ENCODE data around the gene ESD. TPM values are rescaled to one million over a fixed set of nuclear protein-coding genes. Genes with fewer than 3 reads are reported as not detected.
"Not testable (repeated sequence)": the region's sequence is repeated elsewhere in the genome, so short reads cannot be mapped to it uniquely, and the experiment has no call there.

ESD gene
- total RNA-seq, 1 donor from 2014 or later, result 88.2 TPM

DNA sequence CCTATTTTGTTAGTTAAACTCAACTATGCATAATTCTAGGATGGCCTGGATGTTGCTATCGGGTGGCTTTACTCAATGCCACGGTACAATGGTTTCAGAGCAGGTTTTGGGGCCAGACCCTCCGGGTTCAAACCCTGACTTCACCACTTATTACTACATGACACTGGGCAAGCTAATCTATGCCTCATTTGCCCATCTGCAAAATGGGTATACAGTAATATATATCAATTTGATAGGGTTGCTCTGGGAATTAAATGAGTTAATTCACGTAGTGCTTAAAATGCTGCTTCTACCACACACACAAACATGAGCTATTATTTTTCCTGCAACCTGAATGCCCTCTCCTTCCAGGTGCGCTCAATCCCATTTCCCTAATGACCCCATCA lies 839 bp downstream of the ESD start:
- no peak for DNase-seq (ENCODE audit: low spot score)

DNA sequence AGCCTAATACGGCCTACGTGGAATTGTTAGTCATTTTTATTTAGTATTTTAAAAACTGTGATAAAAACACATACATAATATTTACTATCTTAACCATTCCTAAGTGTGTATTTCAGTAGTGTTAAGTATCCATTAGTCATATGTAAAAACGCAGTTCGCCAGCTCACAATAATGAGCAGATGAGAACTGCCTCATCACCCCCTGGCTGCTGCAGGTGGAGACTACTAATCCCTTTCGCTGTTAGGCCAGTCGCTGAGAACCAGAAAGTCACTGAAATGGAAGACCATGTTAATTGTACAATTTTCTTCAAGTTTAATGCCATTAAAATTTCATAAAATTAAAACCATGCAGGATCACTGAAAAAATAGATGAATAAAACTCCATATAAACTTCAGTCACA lies 1.6 kb downstream of the ESD start:
- DNase-seq (ENCODE audit: low spot score), result no peak

DNA sequence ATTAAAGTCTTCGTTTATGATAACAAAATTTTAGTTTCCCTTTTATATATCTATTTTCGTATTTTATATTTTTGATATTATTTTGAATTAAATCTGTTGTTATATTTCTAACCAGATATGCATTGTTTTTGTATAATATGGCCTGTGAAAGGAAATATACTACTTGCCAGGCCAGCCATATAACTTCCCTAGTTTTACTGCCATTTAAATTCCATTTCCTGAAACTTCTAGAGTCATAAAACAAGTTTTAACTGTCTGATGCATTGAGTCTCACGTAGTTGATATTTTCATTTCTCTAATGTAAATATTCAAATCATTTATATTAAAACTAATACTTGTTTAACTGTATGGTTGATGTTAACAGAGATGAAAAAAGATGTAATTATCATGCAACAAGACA lies 13.5 kb downstream of the ESD start:
- no peak for DNase-seq (ENCODE audit: low spot score)

DNA sequence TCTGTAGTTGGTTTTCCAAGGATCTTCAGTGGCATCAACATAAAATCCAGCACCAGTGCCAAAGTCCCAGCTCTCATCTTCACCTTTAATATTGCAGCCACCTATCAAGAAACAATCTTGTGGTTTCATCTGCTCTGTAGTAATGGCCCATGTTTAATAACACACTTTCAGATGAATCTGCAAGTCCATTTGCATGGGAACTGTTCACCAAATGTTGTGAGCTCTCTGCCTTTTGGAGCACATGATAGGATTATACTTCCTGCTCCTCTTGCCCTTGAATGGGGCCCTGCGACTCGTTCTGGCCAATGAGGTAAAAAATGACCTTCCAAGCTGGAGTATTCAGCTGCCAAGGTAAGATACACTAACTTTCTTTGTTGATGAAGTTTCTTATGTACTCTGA lies 14.3 kb downstream of the ESD start:
- no peak for DNase-seq (ENCODE audit: low spot score)

DNA sequence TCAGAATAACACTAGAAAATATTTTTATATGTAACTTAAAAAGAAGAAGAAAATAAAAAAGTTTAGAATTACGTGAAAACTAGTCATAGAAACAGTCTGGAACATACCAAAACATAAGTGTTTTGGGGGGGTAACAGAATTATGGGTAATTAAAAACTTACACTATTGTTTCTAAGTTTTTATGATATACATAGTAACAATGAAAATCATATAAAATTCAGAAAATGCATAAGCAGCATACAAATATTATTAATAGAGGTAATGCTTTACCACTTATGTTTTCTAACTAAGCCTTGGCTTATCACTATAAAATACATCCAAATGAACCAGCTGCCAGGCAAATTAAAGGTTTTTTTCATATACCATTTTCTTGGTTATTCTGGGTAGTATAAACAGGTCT lies 14.9 kb downstream of the ESD start:
- DNase-seq (ENCODE audit: low spot score), result no peak

DNA sequence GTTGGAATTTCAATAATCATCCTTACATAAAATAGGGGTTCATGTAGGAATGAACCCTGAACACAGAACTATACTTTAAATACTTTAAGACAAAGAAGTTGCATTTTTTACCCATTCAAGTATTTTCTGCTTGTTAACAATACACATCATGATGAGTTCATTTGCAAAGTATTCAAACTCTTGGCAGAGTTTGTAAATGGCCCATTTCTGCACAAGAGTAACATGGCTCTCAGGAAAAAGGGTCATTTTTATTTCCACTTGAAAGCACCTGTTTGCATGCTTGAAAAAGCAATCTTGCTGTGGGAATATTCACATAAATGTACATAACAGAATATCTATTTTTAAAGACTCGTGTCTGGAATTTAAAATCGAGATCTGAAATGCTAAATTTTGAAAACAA lies 18.1 kb downstream of the ESD start:
- DNase-seq (ENCODE audit: low spot score), result no peak

DNA sequence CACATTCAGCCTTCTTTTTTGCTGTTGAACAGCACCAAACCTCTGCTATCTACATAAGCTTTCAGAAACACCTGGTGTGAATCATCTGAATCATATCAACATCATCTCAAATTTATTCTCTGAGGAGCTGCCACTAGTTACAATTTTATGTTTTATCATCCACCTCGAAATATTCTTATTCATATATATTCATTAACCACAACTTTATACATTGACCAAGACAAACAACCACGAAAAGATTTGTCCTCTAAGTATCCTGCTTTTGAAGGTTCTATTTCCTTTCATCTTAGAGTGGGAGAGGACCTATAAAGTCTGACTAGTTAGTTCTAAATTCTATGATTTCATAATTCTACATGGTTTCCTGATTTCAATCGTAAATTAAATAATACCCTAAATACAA lies 18.9 kb downstream of the ESD start:
- DNase-seq (ENCODE audit: low spot score), result no peak

DNA sequence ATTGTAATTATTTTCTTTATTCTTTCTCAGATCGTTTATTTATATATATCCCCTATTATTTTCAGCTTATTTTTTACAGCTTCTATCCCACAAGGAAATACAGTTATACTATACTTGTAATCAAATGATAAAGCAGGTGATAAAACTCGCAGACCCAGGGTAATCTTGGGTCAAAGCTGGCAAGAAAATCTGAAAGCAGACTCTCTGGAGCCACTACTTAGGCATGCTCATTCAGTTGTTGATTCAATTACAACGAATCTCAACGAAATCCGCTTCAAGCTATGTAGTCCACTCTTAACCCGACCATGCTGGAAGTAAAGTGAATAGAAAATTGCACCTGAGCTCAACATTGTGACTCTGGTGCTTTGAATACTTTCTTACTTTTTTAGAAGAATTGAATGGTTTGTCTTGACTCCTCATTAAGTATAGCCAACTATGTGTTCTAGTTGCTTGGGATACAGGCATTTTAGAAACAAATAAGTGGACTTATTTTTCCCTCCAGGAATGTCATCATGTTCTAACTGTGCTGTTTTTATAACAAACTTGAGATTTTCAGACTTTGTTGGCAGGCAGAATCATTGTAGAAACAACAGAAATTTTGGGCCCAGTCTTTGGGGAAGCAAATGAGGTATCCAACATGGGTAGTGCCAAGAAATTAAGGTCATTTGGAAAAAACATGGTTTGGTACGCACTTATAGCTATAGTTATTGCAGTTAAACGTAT lies 21.4 kb downstream of the ESD start:
- DNase-seq (ENCODE audit: low spot score), result no peak

DNA sequence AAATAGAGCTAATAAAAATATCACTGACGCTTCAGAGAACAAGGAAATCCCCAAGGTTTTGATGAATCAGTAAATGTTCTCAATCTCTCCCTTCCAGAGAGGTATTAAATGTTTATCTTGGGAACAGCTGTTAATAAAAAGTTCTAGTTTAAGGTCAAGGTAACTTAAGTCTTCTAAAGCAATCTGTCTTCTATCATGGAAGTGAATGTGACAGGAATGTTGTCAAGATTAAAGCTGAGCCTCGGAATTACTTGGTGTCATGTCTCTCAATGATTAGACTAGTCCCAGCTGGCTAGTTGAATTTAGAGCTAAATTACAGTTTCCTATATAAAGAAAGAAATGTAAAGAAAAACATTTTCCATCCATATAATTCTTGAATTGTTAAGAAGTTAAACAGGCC lies 23.4 kb downstream of the ESD start:
- DNase-seq (ENCODE audit: low spot score), result no peak

DNA sequence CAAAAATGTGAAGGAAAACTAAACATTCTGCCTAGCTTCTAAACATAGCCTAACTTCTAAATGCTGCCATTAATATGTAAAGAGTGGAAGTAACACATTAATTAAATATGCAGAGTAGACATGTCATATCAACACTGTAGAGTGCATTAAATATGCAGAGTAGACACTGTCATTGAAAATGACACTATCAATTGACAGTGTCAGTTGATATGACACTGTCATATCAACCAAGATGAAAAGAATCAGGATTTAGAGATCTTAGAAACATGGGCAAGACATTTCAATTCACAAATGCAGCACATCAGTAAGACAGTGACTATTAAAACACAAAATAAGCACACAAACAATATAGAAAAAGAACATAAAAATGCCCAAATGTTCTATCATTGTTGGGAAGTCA lies 25.3 kb downstream of the ESD start:
- no peak for DNase-seq (ENCODE audit: low spot score)

DNA sequence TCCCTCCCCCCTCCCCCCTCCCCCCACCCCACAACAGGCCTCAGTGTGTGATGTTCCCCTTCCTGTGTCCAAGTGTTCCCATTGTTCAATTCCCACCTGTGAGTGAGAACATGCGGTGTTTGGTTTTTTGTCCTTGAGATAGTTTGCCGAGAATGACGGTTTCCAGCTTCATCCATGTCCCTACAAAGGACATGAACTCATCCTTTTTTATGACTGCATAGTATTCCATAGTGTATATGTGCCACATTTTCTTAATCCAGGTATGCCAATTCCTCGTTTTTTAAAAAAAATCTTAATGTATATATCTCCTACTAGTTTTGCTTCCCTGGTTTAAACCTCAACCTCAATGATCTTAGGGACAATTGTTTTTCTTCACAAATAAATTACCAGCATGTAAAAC lies 27.0 kb downstream of the ESD start:
- DNase-seq (ENCODE audit: low spot score), result not testable (repeated sequence)

DNA sequence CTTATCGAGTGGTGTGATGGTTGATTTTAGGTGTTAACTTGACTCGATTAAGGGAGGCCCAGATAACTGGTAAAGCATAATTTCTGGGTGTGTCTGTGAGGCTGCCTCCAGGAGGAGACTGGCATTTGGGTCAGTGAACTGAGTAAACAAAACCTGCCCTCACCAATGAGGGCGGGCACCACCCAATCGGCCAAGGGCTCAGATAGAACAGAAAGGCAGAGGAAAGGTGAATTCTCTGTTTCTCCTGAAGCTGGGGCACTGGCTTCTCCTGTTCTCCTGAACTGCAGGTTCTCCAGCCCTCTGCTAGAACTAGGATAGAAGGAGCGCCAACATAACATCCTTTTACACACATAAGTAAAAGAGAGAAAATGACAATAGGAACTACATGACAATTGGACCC lies 35.1 kb downstream of the ESD start:
- DNase-seq (ENCODE audit: low spot score), result no peak

DNA sequence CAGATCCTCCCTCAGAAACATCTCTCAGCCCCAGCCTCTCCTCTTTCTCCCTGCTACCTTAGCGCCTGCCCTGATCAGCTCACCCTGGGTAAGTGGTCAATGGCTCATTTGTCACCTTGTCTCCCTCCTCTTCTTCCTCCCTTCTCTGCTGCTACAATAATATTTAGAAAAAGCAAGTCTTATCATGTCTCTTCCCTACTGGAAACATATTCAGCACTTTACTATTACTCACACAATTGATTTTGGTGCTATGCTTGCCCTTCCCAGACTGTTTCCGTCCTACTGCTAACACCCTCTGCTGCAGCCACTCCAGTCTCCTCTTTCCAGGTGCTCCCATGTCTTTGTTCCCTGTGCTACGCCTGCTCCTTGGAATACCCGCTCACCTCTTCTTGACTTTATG lies 35.8 kb downstream of the ESD start:
- DNase-seq (ENCODE audit: low spot score), result no peak

DNA sequence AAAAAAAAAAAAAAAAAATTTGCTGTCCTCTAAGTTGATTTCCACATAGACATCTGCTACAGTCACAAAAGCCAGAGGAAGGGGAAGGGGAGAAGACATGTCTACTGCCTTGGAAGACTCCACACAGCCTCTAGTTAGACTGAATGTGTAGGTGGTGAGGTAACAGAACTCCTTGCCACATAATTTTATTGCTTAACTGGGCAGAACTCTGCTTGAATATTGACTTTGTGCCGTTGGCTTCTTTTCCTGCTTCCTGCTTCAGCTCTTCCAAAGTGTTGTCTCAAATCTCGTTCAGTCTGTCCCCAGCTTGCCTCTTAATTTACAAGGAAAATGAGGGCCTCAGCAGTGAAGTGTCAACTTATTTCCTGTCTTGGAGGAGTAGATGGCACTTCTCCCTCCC lies 37.1 kb downstream of the ESD start:
- no peak for DNase-seq (ENCODE audit: low spot score)

DNA sequence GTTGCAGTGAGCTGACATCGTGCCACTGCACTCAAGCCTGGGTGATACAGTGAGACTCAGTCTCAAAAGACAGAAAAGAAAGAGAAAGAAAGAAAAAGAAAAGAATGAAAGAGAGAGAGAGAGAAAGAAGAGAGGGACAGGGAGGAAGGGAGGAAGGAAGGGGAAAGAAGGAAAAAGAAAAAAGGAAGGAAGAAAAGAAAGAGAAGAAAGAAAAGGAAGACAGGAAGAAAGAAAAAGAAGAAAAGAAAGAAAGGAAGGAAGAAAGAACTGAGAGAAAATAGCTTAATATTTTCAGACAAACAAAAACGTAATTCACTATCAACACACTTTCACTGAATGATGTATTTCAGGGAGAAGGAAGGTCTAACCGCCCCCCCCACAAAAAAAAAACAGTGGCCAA lies 39.3 kb downstream of the ESD start:
- DNase-seq (ENCODE audit: low spot score), result no peak

DNA sequence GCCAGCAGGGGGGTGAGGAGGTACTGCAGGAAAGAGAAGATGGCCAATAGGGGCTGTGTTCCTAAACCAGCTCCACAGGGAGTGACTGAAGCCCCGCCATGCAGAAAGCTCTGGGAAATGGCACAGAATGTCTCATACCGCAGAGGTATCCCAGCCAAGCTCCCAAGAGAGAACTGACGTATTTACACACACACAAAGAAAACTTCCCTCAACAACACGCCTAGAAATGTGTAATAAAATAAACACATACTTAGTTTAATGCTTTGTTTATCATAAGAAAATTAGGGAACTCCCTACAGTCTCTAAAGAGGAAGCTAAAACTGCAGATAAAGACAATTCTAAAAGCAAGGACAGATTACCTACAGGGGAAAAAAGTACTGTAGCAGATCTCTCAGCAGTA lies 40.0 kb downstream of the ESD start:
- no peak for DNase-seq (ENCODE audit: low spot score)

DNA sequence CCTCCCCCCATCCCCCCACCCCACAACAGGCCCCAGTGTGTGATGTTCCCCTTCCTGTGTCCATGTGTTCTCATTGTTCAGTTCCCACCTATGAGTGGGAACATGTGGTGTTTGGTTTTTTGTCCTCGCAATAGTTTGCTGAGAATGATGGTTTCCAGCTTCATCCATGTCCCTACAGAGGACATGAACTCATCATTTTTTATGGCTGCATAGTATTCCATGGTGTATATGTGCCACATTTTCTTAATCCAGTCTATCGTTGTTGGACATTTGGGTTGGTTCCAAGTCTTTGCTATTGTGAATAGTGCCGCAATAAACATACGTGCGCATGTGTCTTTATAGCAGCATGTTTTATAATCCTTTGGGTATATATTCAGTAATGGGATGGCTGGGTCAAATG lies 41.5 kb downstream of the ESD start:
- not testable (repeated sequence) for DNase-seq (ENCODE audit: low spot score)

DNA sequence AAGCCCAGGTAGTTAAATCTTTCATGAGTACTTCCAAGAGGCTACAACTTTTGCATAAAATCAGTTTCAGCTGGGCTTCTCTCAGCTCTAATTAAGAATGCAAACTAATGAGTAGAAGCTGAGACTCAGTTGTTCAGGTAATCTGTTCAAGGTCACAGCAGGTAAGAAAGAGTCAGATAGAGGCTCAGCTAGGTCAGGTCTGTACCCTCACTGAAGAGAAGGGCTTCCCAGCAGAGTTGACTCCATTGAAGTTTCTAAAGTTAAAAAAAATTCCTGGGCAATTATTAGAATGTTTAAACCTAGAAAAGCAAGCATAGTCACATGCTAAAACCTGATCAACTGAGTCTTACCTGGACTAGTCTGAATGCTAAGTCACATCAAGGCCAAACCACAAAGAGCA lies 42.1 kb downstream of the ESD start:
- no peak for DNase-seq (ENCODE audit: low spot score)

DNA sequence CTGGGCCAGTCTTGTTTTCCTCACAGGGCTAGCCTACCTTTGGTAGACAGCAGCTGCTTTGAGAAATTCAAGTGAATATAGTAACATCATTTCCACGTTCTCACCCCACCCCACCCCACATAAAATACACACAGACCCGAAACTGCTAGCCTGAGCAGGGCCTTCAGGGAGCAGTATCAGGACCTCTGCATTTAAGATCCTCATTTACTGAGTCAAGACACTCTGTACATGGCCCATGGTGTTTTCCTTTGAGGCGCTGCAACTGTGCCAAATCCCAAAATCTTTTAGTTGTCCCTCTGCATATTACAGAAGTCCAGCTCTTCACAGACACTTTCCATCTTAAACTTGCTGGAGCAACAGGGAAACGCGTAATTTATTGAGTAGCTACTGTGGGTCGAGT lies 43.0 kb downstream of the ESD start:
- no peak for DNase-seq (ENCODE audit: low spot score)

DNA sequence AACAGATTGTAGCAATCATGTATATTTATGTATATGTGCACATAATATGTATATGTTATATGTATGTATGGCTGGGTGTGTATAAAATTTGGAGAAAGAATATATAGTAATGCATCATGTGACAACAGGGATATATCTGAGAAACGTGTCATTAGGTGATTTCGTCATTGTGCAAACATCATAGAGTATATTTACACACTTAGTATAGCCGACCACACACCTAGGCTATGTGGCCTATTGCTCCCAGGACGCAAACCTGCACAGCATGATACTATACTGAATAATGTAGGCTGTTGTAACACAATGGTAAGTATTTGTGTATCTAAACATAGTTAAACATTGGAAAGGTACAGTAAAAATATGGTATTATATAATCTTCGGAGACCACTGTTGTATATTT lies 43.8 kb downstream of the ESD start:
- DNase-seq (ENCODE audit: low spot score), result no peak

DNA sequence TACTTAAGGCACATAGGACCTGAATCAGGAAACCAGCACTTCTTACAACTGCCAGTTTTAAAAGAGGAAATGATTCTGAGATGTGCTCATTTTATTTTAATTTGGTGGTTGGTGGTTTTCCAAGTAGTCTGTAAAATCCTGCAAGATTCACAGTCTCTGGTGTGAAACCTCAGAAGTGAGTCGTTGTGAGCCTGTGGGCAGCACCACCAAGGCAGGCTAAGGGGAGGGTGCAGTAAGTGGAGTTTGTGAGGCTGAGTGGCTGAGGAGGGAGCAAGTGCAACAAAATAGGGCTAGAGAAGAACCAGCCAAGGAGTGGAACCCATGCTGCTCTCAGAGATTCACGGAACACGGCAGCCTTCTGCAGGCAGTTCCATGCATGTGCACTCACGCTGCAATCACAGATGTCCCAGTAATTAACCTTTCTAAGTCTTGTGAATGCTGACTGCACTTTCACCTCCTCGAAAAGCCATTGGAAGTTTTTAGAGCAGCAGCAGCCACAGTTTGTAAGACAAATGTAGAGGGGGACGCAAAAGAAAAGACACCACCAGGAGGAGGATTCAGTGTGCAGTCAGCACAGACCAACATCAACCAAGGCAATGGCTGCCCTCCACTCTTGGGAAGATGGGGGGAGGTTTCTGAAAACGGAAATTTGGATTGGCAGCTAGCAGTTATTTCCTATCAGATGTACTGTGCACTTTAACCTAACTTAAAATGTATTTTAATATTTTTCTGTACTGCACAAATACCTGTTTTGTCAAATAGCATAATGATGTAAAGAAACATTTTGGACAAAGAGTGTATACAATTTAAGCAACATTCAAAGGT lies 44.9 kb downstream of the ESD start:
- DNase-seq (ENCODE audit: low spot score), result no peak

DNA sequence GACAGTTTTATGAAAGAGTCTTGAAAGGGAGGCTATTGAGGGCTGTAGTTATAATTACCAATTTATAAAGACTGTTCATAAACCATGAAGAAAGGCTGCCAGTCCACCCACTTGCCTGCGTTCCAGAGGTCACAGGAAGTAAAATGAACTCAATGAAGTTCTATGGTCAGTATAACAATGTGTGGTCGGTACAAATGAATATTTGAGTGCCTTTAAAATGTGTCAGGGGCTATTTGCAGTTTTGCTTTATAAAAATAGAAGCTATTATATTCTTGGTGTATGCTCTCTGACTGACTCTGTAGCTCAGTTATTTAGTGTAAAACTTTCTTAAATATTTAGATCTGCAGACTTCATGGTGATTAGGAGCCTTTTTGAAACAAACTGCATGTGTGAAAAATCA lies 47.0 kb downstream of the ESD start:
- no peak for DNase-seq (ENCODE audit: low spot score)

DNA sequence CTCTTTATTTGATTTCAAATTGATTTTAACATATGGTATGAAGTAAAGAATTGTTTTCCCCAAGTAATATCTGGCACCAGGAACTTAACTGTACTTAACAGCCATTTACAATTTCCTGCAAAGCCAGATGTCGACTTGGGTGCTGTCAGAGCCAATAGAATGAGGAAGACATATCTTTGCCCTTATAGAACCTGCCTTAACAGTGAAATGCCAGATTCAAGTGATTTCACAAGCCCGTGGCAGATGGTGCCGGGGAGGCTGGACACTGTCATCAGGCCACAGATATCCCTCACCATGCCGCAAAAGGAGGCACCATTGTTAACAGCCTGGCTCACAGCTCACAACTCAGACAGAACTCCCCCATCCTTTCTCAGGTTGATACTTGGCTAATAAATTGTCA lies 48.7 kb downstream of the ESD start:
- no peak for DNase-seq (ENCODE audit: low spot score)

All from mesenteric fat pad (tissue), 1 donor.